ENCODE results near the gene MYPN. TPM values are rescaled to one million over a fixed set of nuclear protein-coding genes. Genes with fewer than 3 reads are reported as not detected.

MYPN gene
- polyA plus RNA-seq, 2 of the 4 experiments (the other 2 are of a cell fraction): 1.5 to 2.1 TPM

GRCh38 chr10:68105820-68106219 lies 3.5 kb upstream of the MYPN start:
- WGBS (ENCODE audit: missing lambda C conversion rate): 7% methylated on average over 3 of the region's 3 CpGs
- peak in 1 of 2 experiments; percentile 60; a peak in 3 of 6 replicates for ATAC-seq
- no peak for DNase-seq (ENCODE audit: low read depth in 1 of 2, low spot score in 1 of 2)
- H3K4me1 ChIP-seq: peaks cover 69% of the 10 kb centered on the region
- TF ChIP-seq FOSB (CRISPR knock-in tag; IDR thresholded peaks at IDR 0.05) (0 out of 2 replicates have a peak, but pooled peaks have one; percentile 23), FOSL2 (IDR thresholded peaks at IDR 0.05) (no peak), FOSL2 (CRISPR knock-in tag; IDR thresholded peaks at IDR 0.05) (peak; percentile 17; the same call in 1 of the 2 replicates), EHMT2 (IDR thresholded peaks at IDR 0.05; ENCODE audit: low read depth) (no peak), MAX (IDR thresholded peaks at IDR 0.05) (0 out of 2 replicates have a peak, but pooled peaks have one; percentile 13), CBX8 (IDR thresholded peaks at IDR 0.05) (no peak), ELK1 (IDR thresholded peaks at IDR 0.05; ENCODE audit: low read depth, low read length) (no peak), CEBPB (IDR thresholded peaks at IDR 0.05) (no peak; a peak in 1 of 4 replicates)
- ChIA-PET CTCF (interaction anchor here (1.2 to 2.5 kb wide), 2 partner anchors 23 to 50 kb away, joined by 3 to 10 read pairs; no protein-coding TSS in a partner anchor), POLR2A (no interaction called here)
- FAIRE-seq: no peak
- H3K4me2 ChIP-seq: peak overlapping the region; percentile 73
- peak overlapping the region; percentile 62 to 88 for H3K27ac ChIP-seq
- H3K9me3 ChIP-seq: no peaks in the 10 kb centered on the region
- H3K4me3 ChIP-seq: no peak overlapping the region

GRCh38 chr10:68106656-68107055 lies 2.6 kb upstream of the MYPN start:
- peak overlapping the region; percentile 62 to 73 for H3K27ac ChIP-seq
- CTCF ChIA-PET: interaction anchor here (0.6 to 2.5 kb wide), 4 partner anchors 24 to 251 kb away, joined by 3 to 10 read pairs (median 3); no protein-coding TSS in a partner anchor
- POLR2A ChIA-PET: interaction anchor here (1.2 kb wide), 1 partner anchor 222 kb away, joined by 3 read pairs; no protein-coding TSS in a partner anchor
- ATAC-seq: peak in 1 of 2 experiments; percentile 41; a peak in 3 of 6 replicates
- peak; percentile 46 for FAIRE-seq
- TF ChIP-seq CBX8 (IDR thresholded peaks at IDR 0.05): no peak
- TF ChIP-seq MAX (IDR thresholded peaks at IDR 0.05): peak; percentile 49
- TF ChIP-seq MAZ (IDR thresholded peaks at IDR 0.05; ENCODE audit: borderline replicate concordance, low read depth, low read length): no peak
- 0 out of 4 replicates have a peak, but pooled peaks of 1 of the 2 experiments have one; percentile 4 for TF ChIP-seq CEBPB (IDR thresholded peaks at IDR 0.05)
- peak overlapping the region; percentile 73 for H3K4me2 ChIP-seq
- H3K9me3 ChIP-seq: no peaks in the 10 kb centered on the region
- no peak for DNase-seq (ENCODE audit: low read depth in 1 of 2, low spot score in 1 of 2)
- WGBS (ENCODE audit: missing lambda C conversion rate): 49% methylated on average over 3 of the region's 3 CpGs
- no peak overlapping the region for H3K4me3 ChIP-seq
- peaks cover 61% of the 10 kb centered on the region for H3K4me1 ChIP-seq

- Histone ChIP-seq H3K4me3 (no peak overlapping the region), H3K4me1 (peaks cover 57% of the 10 kb centered on the region), H3K27ac (peak overlapping the region in 1 of 2 experiments; percentile 19; a peak in 2 of 6 replicates), H3K9me3 (no peaks in the 10 kb centered on the region), H3K4me2 (no peak overlapping the region; the same call in 2 of the 3 replicates)
- WGBS (ENCODE audit: missing lambda C conversion rate): 95% methylated on average over 1 of the region's 1 CpG
- TF ChIP-seq EHMT2 (IDR thresholded peaks at IDR 0.05; ENCODE audit: low read depth): no peak
- no peak for TF ChIP-seq MAX (IDR thresholded peaks at IDR 0.05)
- no peak for TF ChIP-seq CBX2 (IDR thresholded peaks at IDR 0.05; ENCODE audit: borderline replicate concordance, low read depth)
- no peak for TF ChIP-seq ZSCAN20 (CRISPR knock-in tag; IDR thresholded peaks at IDR 0.05)
- no peak for TF ChIP-seq CTCF (IDR thresholded peaks at IDR 0.05)
- TF ChIP-seq HES2 (IDR thresholded peaks at IDR 0.05): no peak
- TF ChIP-seq MAZ (IDR thresholded peaks at IDR 0.05; ENCODE audit: borderline replicate concordance, low read depth, low read length): no peak
- no peak for TF ChIP-seq ATOH8 (CRISPR knock-in tag; IDR thresholded peaks at IDR 0.05; ENCODE audit: low read depth)
- no peak for TF ChIP-seq TFCP2L1 (CRISPR knock-in tag; IDR thresholded peaks at IDR 0.05)
- TF ChIP-seq FOSB (CRISPR knock-in tag; IDR thresholded peaks at IDR 0.05): no peak
- TF ChIP-seq GATA3 (IDR thresholded peaks at IDR 0.05; ENCODE audit: borderline replicate concordance): no peak
- TF ChIP-seq JUNB (IDR thresholded peaks at IDR 0.05): no peak
- no peak for TF ChIP-seq HOXB13 (CRISPR knock-in tag; IDR thresholded peaks at IDR 0.05; ENCODE audit: low read depth)
- TF ChIP-seq POLR2A (IDR thresholded peaks at IDR 0.05; ENCODE audit: low read length): no peak
- TF ChIP-seq PHF8 (IDR thresholded peaks at IDR 0.05; ENCODE audit: borderline replicate concordance, low read depth): no peak
- TF ChIP-seq MYC (IDR thresholded peaks at IDR 0.05; ENCODE audit: borderline replicate concordance, low read length): no peak
- ChIA-PET CTCF (interaction anchor here (0.6 to 2.5 kb wide), 4 partner anchors 18 to 195 kb away, joined by 4 to 10 read pairs (median 4); no protein-coding TSS in a partner anchor), POLR2A (interaction anchor here (1.2 kb wide), 1 partner anchor 221 kb away, joined by 3 read pairs; no protein-coding TSS in a partner anchor)
- ATAC-seq (no peak), DNase-seq (ENCODE audit: low read depth in 1 of 2, low spot score in 1 of 2) (no peak), FAIRE-seq (no peak)
These were observed 1.6 kb upstream of the MYPN start for GRCh38 chr10:68107651-68108050.
